K562 (cell line): Measurements from ENCODE around the gene RNF121.

ENCODE experiments used
- MTA3 ChIP-seq: fragments of 450-650 bp; formaldehyde crosslinking; IDR thresholded peaks from 2 replicates; pipeline ENCODE4 v1.6.1; 2017; ENCODE audit warnings: mild to moderate bottlenecking, borderline replicate concordance
- SMARCC2 ChIP-seq: fragments of 450-650 bp; IDR thresholded peaks from 2 replicates; pipeline ENCODE4 v1.6.1; 2017; ENCODE audit warnings: antibody characterized with exemption, moderate library complexity, mild to moderate bottlenecking, low read depth
- SRF ChIP-seq, 2 experiments: fragments of 250-450, 450-650 bp in 1 of 2; sonication (Bioruptor Pico) in 1 of 2; sonication (generic) in 1 of 2; formaldehyde crosslinking; IDR thresholded peaks; 2 replicates each; pipeline versions ENCODE4 v1.5.0 to v1.5.1; 2020 to 2022; ENCODE audit warnings: mild to moderate bottlenecking in 1 of 2, missing genetic modification reagents in 1 of 2

GRCh38 chr11:72006309-72007088 is 77.7 kb downstream of the RNF121 start:
- TF ChIP-seq SRF (CRISPR knock-in tag; IDR thresholded peaks at IDR 0.05) (no peak), SMARCC2 (no peak), MTA3 (no peak)
